Activated CD4-positive, alpha-beta memory T cell treated with anti-CD3 and anti-CD28 coated beads, Interleukin-2, amount 10 ng/mL, durations not matched to agents 7 days and 5 days (primary cell): Measurements from ENCODE around the gene VSIR. TPM values are rescaled to one million over a fixed set of nuclear protein-coding genes. Genes with fewer than 3 reads are reported as not detected.
A peak's percentile ranks its signal among the peaks of the same experiment; 100 is the strongest.

Experiments used
- CTCF ChIA-PET: fragments of 350-600 bp; sonication (Branson Sonifier 250); formaldehyde crosslinking; loops from one replicate; lab custom pipeline; 2021; ENCODE audit warnings: antibody characterized with exemption, inconsistent platforms; lab: Charles Lee
- POLR2A ChIA-PET: fragments of 350-600 bp; sonication (Branson Sonifier 250); formaldehyde crosslinking; loops from one replicate; lab custom pipeline; 2021; ENCODE audit warnings: antibody characterized with exemption; lab: Charles Lee
- DNase-seq: peaks from one replicate; pipeline ENCODE4 v3.0.0-alpha.2; 2020
- H3K27ac Mint-ChIP-seq: one replicate; pipeline ENCODE4 v1.8.0; 2021; ENCODE audit warnings: mild to moderate bottlenecking, mixed read lengths
- H3K27me3 Mint-ChIP-seq: one replicate; pipeline ENCODE4 v1.8.0; 2021; ENCODE audit warnings: mixed read lengths
- H3K36me3 Mint-ChIP-seq: one replicate; pipeline ENCODE4 v1.8.0; 2021; ENCODE audit warnings: low read depth, mixed read lengths
- H3K4me1 Mint-ChIP-seq: one replicate; pipeline ENCODE4 v1.8.0; 2021; ENCODE audit warnings: mixed read lengths
- H3K4me3 Mint-ChIP-seq: one replicate; pipeline ENCODE4 v1.8.0; 2021; ENCODE audit warnings: mild to moderate bottlenecking, mixed read lengths
- H3K9me3 Mint-ChIP-seq: one replicate; pipeline ENCODE4 v1.8.0; 2021; ENCODE audit warnings: mixed read lengths
- total RNA-seq, 2 experiments: library from RNA; stranded (reverse); gene quantifications; one replicate each; pipeline ENCODE4 v1.2.3, GENCODE V29; 2021

Gene VSIR
- total RNA-seq, 2 experiments from 2014 or later = 109 TPM

GRCh38 chr10:71737834-71738197, 35.5 kb downstream of the VSIR start:
- POLR2A ChIA-PET = interaction anchor here (1.1 to 18.2 kb wide), 4 partner anchors 4 to 35 kb away, joined by 3 to 310 read pairs (median 160); partner anchors contain the start of gene VSIR
- CTCF ChIA-PET = interaction anchor here (1.1 to 1.2 kb wide), 2 partner anchors 10 to 31 kb away, joined by 3 to 5 read pairs; no protein-coding TSS in a partner anchor
- no peak overlapping the region for H3K4me3 Mint-ChIP-seq
- H3K4me1 Mint-ChIP-seq = peaks cover 83% of the 10 kb centered on the region
- no peaks in the 10 kb centered on the region for H3K9me3 Mint-ChIP-seq
- no peak for DNase-seq
- no peaks in the 10 kb centered on the region for H3K36me3 Mint-ChIP-seq
- H3K27ac Mint-ChIP-seq = peak overlapping the region; percentile 13
- no peaks in the 10 kb centered on the region for H3K27me3 Mint-ChIP-seq

- no peak overlapping the region for H3K4me3 Mint-ChIP-seq
- POLR2A ChIA-PET = interaction anchor here (0.9 to 18.2 kb wide), 9 partner anchors 5 to 39 kb away, joined by 3 to 310 read pairs (median 4); partner anchors contain the start of gene VSIR
Observed at GRCh38 chr10:71737001-71737833, 36.1 kb downstream of the VSIR start.

GRCh38 chr10:71736570-71736952, 36.8 kb downstream of the VSIR start:
- Mint-ChIP-seq H3K27ac (peak overlapping the region; percentile 91), H3K4me3 (no peak overlapping the region), H3K27me3 (no peaks in the 10 kb centered on the region), H3K36me3 (peaks cover 2% of the 10 kb centered on the region), H3K4me1 (peaks cover 80% of the 10 kb centered on the region), H3K9me3 (no peaks in the 10 kb centered on the region)
- ChIA-PET POLR2A (interaction anchor here (0.9 to 18.2 kb wide), 10 partner anchors 5 to 38 kb away, joined by 3 to 310 read pairs (median 4); partner anchors contain the start of gene VSIR), CTCF (interaction anchor here (1.0 to 1.7 kb wide), 6 partner anchors 8 to 40 kb away, joined by 3 to 5 read pairs (median 3); no protein-coding TSS in a partner anchor)
- no peak for DNase-seq

More at GRCh38 chr10:71737001-71737833, 36.1 kb downstream of the VSIR start:
- CTCF ChIA-PET = interaction anchor here (1.1 to 1.7 kb wide), 4 partner anchors 9 to 39 kb away, joined by 3 to 5 read pairs (median 4); no protein-coding TSS in a partner anchor
- no peak for DNase-seq
- H3K27me3 Mint-ChIP-seq = no peaks in the 10 kb centered on the region
- H3K27ac Mint-ChIP-seq = peak overlapping the region; percentile 91
- peaks cover 83% of the 10 kb centered on the region for H3K4me1 Mint-ChIP-seq
- no peaks in the 10 kb centered on the region for H3K9me3 Mint-ChIP-seq
- peaks cover 2% of the 10 kb centered on the region for H3K36me3 Mint-ChIP-seq

- peaks cover 79% of the 10 kb centered on the region for H3K4me1 Mint-ChIP-seq
- POLR2A ChIA-PET = interaction anchor here (1.1 to 18.2 kb wide), 9 partner anchors 5 to 38 kb away, joined by 3 to 310 read pairs (median 4); partner anchors contain the start of gene VSIR
- H3K36me3 Mint-ChIP-seq = peaks cover 2% of the 10 kb centered on the region
Observed at GRCh38 chr10:71735709-71736569, 37.4 kb downstream of the VSIR start.

GRCh38 chr10:71734797-71735196, 38.5 kb downstream of the VSIR start:
- no peaks in the 10 kb centered on the region for H3K9me3 Mint-ChIP-seq
- H3K36me3 Mint-ChIP-seq = peaks cover 2% of the 10 kb centered on the region
- no peak overlapping the region for H3K4me3 Mint-ChIP-seq
- H3K27me3 Mint-ChIP-seq = no peaks in the 10 kb centered on the region
- peaks cover 73% of the 10 kb centered on the region for H3K4me1 Mint-ChIP-seq
- ChIA-PET CTCF (interaction anchor here (0.6 to 2.1 kb wide), 4 partner anchors 8 to 1263 kb away, joined by 3 to 11 read pairs (median 6); partner anchors contain the start of gene VSIR), POLR2A (interaction anchor here (1.0 to 18.2 kb wide), 4 partner anchors 3 to 35 kb away, joined by 3 to 310 read pairs (median 162); no protein-coding TSS in a partner anchor)
- H3K27ac Mint-ChIP-seq = peak overlapping the region; percentile 91
- DNase-seq = no peak

More at GRCh38 chr10:71735709-71736569, 37.4 kb downstream of the VSIR start:
- H3K9me3 Mint-ChIP-seq = no peaks in the 10 kb centered on the region
- H3K27me3 Mint-ChIP-seq = no peaks in the 10 kb centered on the region
- H3K27ac Mint-ChIP-seq = peak overlapping the region; percentile 91
- peak; percentile 73 for DNase-seq
- peak overlapping the region; percentile 15 for H3K4me3 Mint-ChIP-seq
- CTCF ChIA-PET = interaction anchor here (0.6 to 2.1 kb wide), 8 partner anchors 8 to 1262 kb away, joined by 3 to 11 read pairs (median 3); partner anchors contain the start of gene VSIR

GRCh38 chr10:71731791-71732190, 41.5 kb downstream of the VSIR start:
- Mint-ChIP-seq H3K4me3 (no peak overlapping the region), H3K9me3 (no peaks in the 10 kb centered on the region), H3K36me3 (peaks cover 2% of the 10 kb centered on the region), H3K27ac (peak overlapping the region; percentile 14), H3K27me3 (no peaks in the 10 kb centered on the region), H3K4me1 (peaks cover 80% of the 10 kb centered on the region)
- ChIA-PET CTCF (interaction anchor here (0.6 to 2.2 kb wide), 6 partner anchors 9 to 162 kb away, joined by 3 to 6 read pairs (median 4); partner anchors contain the start of gene VSIR), POLR2A (interaction anchor here (1.8 to 18.2 kb wide), 4 partner anchors 10 to 38 kb away, joined by 4 to 310 read pairs (median 87); partner anchors contain the start of gene VSIR)
- no peak for DNase-seq

GRCh38 chr10:71729161-71729636, 44.1 kb downstream of the VSIR start:
- Mint-ChIP-seq H3K9me3 (no peaks in the 10 kb centered on the region), H3K4me1 (peaks cover 77% of the 10 kb centered on the region), H3K4me3 (no peak overlapping the region), H3K27ac (peak overlapping the region; percentile 98), H3K27me3 (no peaks in the 10 kb centered on the region), H3K36me3 (peaks cover 2% of the 10 kb centered on the region)
- CTCF ChIA-PET = interaction anchor here (0.9 to 6.1 kb wide), 8 partner anchors 10 to 415 kb away, joined by 3 to 78 read pairs (median 6); partner anchors contain the start of gene VSIR
- no peak for DNase-seq
- POLR2A ChIA-PET = interaction anchor here (4.3 to 18.2 kb wide), 5 partner anchors 13 to 41 kb away, joined by 16 to 310 read pairs (median 47); partner anchors contain the start of gene VSIR

- Mint-ChIP-seq H3K36me3 (peaks cover 2% of the 10 kb centered on the region), H3K4me3 (peak overlapping the region; percentile 52), H3K27me3 (no peaks in the 10 kb centered on the region), H3K4me1 (peaks cover 76% of the 10 kb centered on the region), H3K27ac (peak overlapping the region; percentile 98), H3K9me3 (no peaks in the 10 kb centered on the region)
- peak; percentile 76 for DNase-seq
- ChIA-PET POLR2A (interaction anchor here (1.2 to 18.2 kb wide), 8 partner anchors 14 to 351 kb away, joined by 3 to 310 read pairs (median 26); partner anchors contain the start of gene VSIR), CTCF (interaction anchor here (0.7 to 6.1 kb wide), 15 partner anchors 7 to 414 kb away, joined by 3 to 78 read pairs (median 9); partner anchors contain the start of gene VSIR)
Observed at GRCh38 chr10:71727738-71728737, 45.3 kb downstream of the VSIR start.

GRCh38 chr10:71727105-71727737, 46.1 kb downstream of the VSIR start:
- DNase-seq = peak; percentile 55
- H3K4me1 Mint-ChIP-seq = peaks cover 71% of the 10 kb centered on the region
- no peaks in the 10 kb centered on the region for H3K27me3 Mint-ChIP-seq
- H3K36me3 Mint-ChIP-seq = no peaks in the 10 kb centered on the region
- H3K4me3 Mint-ChIP-seq = peak overlapping the region; percentile 52
- peak overlapping the region; percentile 98 for H3K27ac Mint-ChIP-seq
- H3K9me3 Mint-ChIP-seq = peaks cover 3% of the 10 kb centered on the region
- ChIA-PET POLR2A (interaction anchor here (0.9 to 18.2 kb wide), 9 partner anchors 14 to 350 kb away, joined by 3 to 310 read pairs (median 16); partner anchors contain the start of gene VSIR), CTCF (interaction anchor here (0.8 to 6.1 kb wide), 15 partner anchors 8 to 85 kb away, joined by 3 to 78 read pairs (median 11); partner anchors contain the start of gene VSIR)

- peak; percentile 63 for DNase-seq
- Mint-ChIP-seq H3K36me3 (no peaks in the 10 kb centered on the region), H3K4me3 (peak overlapping the region; percentile 46)
Observed at GRCh38 chr10:71726580-71727104, 46.7 kb downstream of the VSIR start.

More at GRCh38 chr10:71726580-71727104, 46.7 kb downstream of the VSIR start:
- POLR2A ChIA-PET = interaction anchor here (0.8 to 18.2 kb wide), 9 partner anchors 9 to 43 kb away, joined by 3 to 310 read pairs (median 16); partner anchors contain the start of gene VSIR
- peaks cover 3% of the 10 kb centered on the region for H3K9me3 Mint-ChIP-seq
- peak overlapping the region; percentile 98 for H3K27ac Mint-ChIP-seq
- no peaks in the 10 kb centered on the region for H3K27me3 Mint-ChIP-seq
- CTCF ChIA-PET = interaction anchor here (0.6 to 6.1 kb wide), 16 partner anchors 9 to 85 kb away, joined by 3 to 78 read pairs (median 10); partner anchors contain the start of gene VSIR
- peaks cover 68% of the 10 kb centered on the region for H3K4me1 Mint-ChIP-seq
